Lung (tissue), 12 donors: ENCODE results near the gene RNF144A. TPM values are rescaled to one million over a fixed set of nuclear protein-coding genes. Genes with fewer than 3 reads are reported as not detected.
A peak's percentile ranks its signal among the peaks of the same experiment; 100 is the strongest.

Experiments
- ATAC-seq: fragments of 200-7000 bp; cut with Tn5 transposase; one replicate; pipeline ENCODE4 v1.9.1; 2020; ENCODE audit warnings: moderate number of reproducible peaks; ENCODE audit not compliant: insufficient read depth, low FRiP score
- DNase-seq, 3 donors: peaks; one replicate each; pipeline ENCODE4 v3.0.0-alpha.2; 2013 to 2017
- H3K27ac ChIP-seq, 2 donors: one replicate each; pipeline ENCODE4 v1.5.1; 2013; ENCODE audit warnings: mild to moderate bottlenecking in 2 of 2, moderate library complexity in 2 of 2, control low read depth in 1 of 2, inconsistent platforms in 1 of 2, low read depth in 1 of 2, low read length in 1 of 2
- H3K27me3 ChIP-seq, 3 donors: one replicate each; pipeline ENCODE4 v1.5.1; 2013; ENCODE audit warnings: low read length in 2 of 3; ENCODE audit not compliant: control insufficient read depth in 3 of 3, insufficient read depth in 3 of 3
- H3K36me3 ChIP-seq, 4 donors: one replicate each; pipeline ENCODE4 v1.5.1; 2013; ENCODE audit warnings: low read length in 4 of 4, mild to moderate bottlenecking in 1 of 4, moderate library complexity in 1 of 4; ENCODE audit not compliant: control insufficient read depth in 4 of 4, insufficient read depth in 4 of 4
- H3K4me1 ChIP-seq, 5 donors: one replicate each; pipeline ENCODE4 v1.5.1; 2013; ENCODE audit warnings: low read length in 5 of 5, mild to moderate bottlenecking in 2 of 5, moderate library complexity in 1 of 5; ENCODE audit not compliant: control insufficient read depth in 5 of 5, insufficient read depth in 5 of 5
- H3K4me3 ChIP-seq: one replicate; pipeline ENCODE4 v1.5.1; 2013; ENCODE audit warnings: mild to moderate bottlenecking, control low read depth, moderate library complexity
- H3K9ac ChIP-seq, 2 donors: one replicate each; pipeline ENCODE4 v1.5.1; 2013; ENCODE audit warnings: low read length in 2 of 2, control low read depth in 1 of 2; ENCODE audit not compliant: insufficient read depth in 1 of 2
- H3K9me3 ChIP-seq, 4 donors: one replicate each; pipeline ENCODE4 v1.5.1; 2013; ENCODE audit warnings: low read length in 3 of 4, mild to moderate bottlenecking in 1 of 4, moderate library complexity in 1 of 4; ENCODE audit not compliant: control insufficient read depth in 4 of 4, insufficient read depth in 3 of 4
- WGBS, 2 donors: extraction: QIAGEN DNeasy Blood & Tissue Kit; methylation state at CpG; one replicate each; pipeline ENCODE4 v1.1.7; 2013; 5-methylcytosine and 5-hydroxymethylcytosine counted together
- polyA plus RNA-seq, 2 donors: library from polyadenylated mRNA; stranded (reverse); fragments of 200-250 nt; gene quantifications; one replicate each; pipeline ENCODE4 v1.2.1, GENCODE V29; 2013
- total RNA-seq, 2 donors: library from RNA; depleted of rRNA in 1 of 2; stranded (reverse); fragments of >200 nt in 1 of 2; gene quantifications; one replicate each; pipeline ENCODE4 v1.2.1, GENCODE V29; 2014 to 2021
- TF ChIP-seq, protein P1 (sequence below): IDR thresholded peaks from 2 replicates; pipeline ENCODE4 v1.5.1; 2012; ENCODE audit warnings: mild to moderate bottlenecking; ENCODE audit errors: control extremely low read depth, extremely low read depth
- donor health status: control.
- donor health status: control.
- donor health status: Bipolar disorder and iron deficiency.
- donor health status: healthy.
- donor health status: DM: yes; HTN: yes; CAD: no.

Gene RNF144A
- total and polyA plus RNA-seq, 4 donors: 2.7 to 25.3 (median 5.8) TPM

DNA sequence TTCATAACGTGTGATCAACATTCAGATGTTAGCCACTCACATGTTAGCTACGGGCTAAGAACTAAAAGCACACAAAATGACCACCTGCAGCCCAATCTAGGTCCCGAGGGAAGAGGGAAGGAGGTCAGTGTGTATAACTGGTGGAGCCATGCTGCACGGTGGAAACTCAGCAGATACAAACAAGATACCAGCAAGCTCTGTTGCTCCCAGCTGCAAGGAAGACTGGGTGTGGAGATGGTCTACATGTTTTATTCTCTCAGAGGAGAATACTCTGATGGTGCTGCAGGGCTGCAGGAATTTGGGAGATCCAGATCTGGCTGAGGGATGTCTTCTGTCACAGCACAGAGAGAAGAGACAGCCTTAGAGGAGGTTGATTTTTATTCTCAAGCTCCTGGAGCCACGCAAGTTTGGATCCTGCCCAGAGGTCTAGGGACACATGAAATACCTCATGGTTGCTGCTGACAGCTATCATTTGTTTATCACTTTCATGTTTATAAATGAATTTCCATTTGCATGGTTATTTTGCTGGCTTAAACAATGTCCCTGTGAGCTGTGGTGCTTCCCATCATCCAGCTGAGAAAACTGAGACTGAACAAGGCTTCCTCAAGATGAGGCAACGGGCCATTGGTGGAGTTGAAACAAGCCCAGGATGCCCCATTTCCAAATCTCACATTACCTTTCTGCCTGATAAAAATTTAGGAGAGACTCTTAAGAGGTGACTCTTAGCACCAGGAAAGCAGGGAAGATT, 30.9 kb downstream of the RNF144A start:
- H3K36me3 ChIP-seq: peaks cover 0 to 8% (median 0%) of the 10 kb centered on the region in 4 donors
- H3K4me3 ChIP-seq: no peak overlapping the region
- no peak overlapping the region for H3K9ac ChIP-seq
- peaks cover 0 to 9% (median 0%) of the 10 kb centered on the region in 5 donors for H3K4me1 ChIP-seq
- 75 to 85% methylated on average over 6 of the region's 6 CpGs for WGBS, 2 donors
- H3K27ac ChIP-seq: peak overlapping the region in 1 of 2 donors; percentile 1
- H3K27me3 ChIP-seq: no peaks in the 10 kb centered on the region
- TF ChIP-seq, protein P1, sequence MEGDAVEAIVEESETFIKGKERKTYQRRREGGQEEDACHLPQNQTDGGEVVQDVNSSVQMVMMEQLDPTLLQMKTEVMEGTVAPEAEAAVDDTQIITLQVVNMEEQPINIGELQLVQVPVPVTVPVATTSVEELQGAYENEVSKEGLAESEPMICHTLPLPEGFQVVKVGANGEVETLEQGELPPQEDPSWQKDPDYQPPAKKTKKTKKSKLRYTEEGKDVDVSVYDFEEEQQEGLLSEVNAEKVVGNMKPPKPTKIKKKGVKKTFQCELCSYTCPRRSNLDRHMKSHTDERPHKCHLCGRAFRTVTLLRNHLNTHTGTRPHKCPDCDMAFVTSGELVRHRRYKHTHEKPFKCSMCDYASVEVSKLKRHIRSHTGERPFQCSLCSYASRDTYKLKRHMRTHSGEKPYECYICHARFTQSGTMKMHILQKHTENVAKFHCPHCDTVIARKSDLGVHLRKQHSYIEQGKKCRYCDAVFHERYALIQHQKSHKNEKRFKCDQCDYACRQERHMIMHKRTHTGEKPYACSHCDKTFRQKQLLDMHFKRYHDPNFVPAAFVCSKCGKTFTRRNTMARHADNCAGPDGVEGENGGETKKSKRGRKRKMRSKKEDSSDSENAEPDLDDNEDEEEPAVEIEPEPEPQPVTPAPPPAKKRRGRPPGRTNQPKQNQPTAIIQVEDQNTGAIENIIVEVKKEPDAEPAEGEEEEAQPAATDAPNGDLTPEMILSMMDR: no peak
- H3K9me3 ChIP-seq: no peaks in the 10 kb centered on the region
- DNase-seq: no peak
- no peak for ATAC-seq

DNA sequence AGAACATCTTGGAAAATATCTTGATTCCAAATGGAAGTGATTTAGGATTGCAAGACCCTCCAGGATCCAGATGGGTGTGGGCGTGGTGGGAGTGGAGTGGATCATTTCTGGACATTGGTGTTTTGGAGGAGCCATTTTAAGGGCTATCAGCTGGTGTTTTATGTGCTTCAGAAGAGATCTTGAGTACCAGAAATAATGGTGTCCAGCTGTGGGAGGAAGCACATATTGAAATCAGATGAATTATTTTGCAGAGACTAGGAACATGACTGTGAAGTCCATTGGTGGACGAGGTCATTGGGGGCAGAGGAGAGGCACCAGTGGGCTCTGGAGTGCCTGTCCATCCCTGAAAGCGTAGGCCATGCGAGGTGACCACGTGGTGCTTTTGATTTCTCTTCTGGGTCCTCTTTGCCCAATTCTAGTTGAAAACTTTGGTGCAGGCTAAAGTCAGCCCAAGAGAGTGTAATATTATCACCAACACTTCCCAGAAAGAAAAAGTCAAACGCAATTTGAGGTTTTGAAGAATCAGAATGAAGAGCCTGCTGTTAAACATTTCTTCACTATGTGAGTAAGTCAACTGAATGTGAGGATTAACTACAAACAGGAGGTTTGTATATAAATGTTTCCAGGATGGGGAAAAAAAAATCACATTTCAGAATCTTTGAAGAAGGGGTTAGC, 31.6 kb downstream of the RNF144A start:
- Histone ChIP-seq H3K27ac (no peak overlapping the region), H3K27me3 (no peaks in the 10 kb centered on the region), H3K4me3 (no peak overlapping the region), H3K4me1 (peaks cover 0 to 9% (median 0%) of the 10 kb centered on the region in 5 donors), H3K36me3 (peaks cover 0 to 2% (median 0%) of the 10 kb centered on the region in 4 donors), H3K9ac (no peak overlapping the region), H3K9me3 (no peaks in the 10 kb centered on the region)
- ATAC-seq (no peak), DNase-seq (no peak)
- 93 to 95% methylated on average over 6 of the region's 6 CpGs for WGBS, 2 donors
- TF ChIP-seq, protein P1: no peak

DNA sequence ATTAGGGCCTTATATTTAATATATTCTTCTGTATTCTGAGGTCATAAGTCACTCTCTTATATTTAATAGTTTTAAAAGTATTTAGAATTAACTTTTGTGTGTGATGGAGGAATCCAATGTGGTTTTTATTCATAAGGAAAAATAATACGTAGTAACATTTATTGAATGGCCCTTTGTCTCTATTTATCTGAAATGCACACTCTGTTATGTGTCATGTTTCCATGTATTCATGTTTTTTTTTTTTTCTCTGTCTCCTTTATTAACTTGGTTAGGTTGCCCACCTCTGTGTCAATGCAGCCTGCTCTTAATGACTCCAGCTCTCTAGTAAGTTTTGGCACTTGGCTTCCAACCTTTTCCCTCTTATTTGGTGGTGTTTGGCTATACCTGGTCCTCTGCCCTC, 33.8 kb downstream of the RNF144A start:
- TF ChIP-seq, protein P1: no peak
- Histone ChIP-seq H3K27me3 (no peaks in the 10 kb centered on the region), H3K9ac (no peak overlapping the region), H3K9me3 (no peaks in the 10 kb centered on the region), H3K4me3 (no peak overlapping the region), H3K36me3 (no peaks in the 10 kb centered on the region), H3K4me1 (peaks cover 0 to 10% (median 1%) of the 10 kb centered on the region in 5 donors), H3K27ac (no peak overlapping the region)
- no peak for DNase-seq
- no peak for ATAC-seq
- WGBS, 2 donors: 77 to 91% methylated on average over 1 of the region's 1 CpG
